Right lobe of liver (tissue), 4 donors: Measurements from ENCODE around the gene IQCH.

Experiments
- POLR2A ChIP-seq: fragments of 450-650 bp; IDR thresholded peaks from one replicate; pipeline ENCODE4 v1.6.1; 2017; ENCODE audit warnings: antibody characterized with exemption, mild to moderate bottlenecking
- TF ChIP-seq, protein P1 (sequence below), 4 donors: fragments of 200-600 bp in 3 of 4; fragments of 450-650 bp in 1 of 4; IDR thresholded peaks; one replicate each; pipeline versions ENCODE4 v1.5.1 to v1.8.0; 2016 to 2022; ENCODE audit warnings: antibody characterized with exemption in 4 of 4, mild to moderate bottlenecking in 2 of 4
- donor health status: DM: no; HTN: no; CAD: no.
- donor health status: DM: no; HTN: no; CAD: no.
- donor health status: DM: no; HTN: yes; CAD: no.

GRCh38 chr15:67274236-67274635, 19.6 kb downstream of the IQCH start:
- TF ChIP-seq, protein P1, sequence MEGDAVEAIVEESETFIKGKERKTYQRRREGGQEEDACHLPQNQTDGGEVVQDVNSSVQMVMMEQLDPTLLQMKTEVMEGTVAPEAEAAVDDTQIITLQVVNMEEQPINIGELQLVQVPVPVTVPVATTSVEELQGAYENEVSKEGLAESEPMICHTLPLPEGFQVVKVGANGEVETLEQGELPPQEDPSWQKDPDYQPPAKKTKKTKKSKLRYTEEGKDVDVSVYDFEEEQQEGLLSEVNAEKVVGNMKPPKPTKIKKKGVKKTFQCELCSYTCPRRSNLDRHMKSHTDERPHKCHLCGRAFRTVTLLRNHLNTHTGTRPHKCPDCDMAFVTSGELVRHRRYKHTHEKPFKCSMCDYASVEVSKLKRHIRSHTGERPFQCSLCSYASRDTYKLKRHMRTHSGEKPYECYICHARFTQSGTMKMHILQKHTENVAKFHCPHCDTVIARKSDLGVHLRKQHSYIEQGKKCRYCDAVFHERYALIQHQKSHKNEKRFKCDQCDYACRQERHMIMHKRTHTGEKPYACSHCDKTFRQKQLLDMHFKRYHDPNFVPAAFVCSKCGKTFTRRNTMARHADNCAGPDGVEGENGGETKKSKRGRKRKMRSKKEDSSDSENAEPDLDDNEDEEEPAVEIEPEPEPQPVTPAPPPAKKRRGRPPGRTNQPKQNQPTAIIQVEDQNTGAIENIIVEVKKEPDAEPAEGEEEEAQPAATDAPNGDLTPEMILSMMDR (IDR thresholded peaks at IDR 0.05), result no peak
- TF ChIP-seq POLR2A, result no peak
